ENCODE results near the gene CSNK1D.

The CSNK1D gene

GRCh38 chr17:82287868-82288801 is 14.6 kb upstream of the CSNK1D start:
- ChIA-PET CTCF (interaction anchor here (0.7 to 1.4 kb wide), 3 partner anchors 52 to 1482 kb away, joined by 3 to 5 read pairs (median 3); no protein-coding TSS in a partner anchor), POLR2A (interaction anchor here (0.9 to 1.8 kb wide), 3 partner anchors 15 to 49 kb away, joined by 3 to 6 read pairs (median 3); partner anchors contain the start of gene CSNK1D)
- Histone ChIP-seq H3K4me3 (ENCODE audit: low read depth, low read length) (no peak overlapping the region), H3K4me1 (ENCODE audit: control insufficient read depth, insufficient read depth, low read length) (peaks cover 14% of the 10 kb centered on the region), H3K36me3 (ENCODE audit: control insufficient read depth in 2 of 2, insufficient read depth in 1 of 2, low read length in 2 of 2) (no peaks in the 10 kb centered on the region), H3K9me3 (ENCODE audit: control insufficient read depth, insufficient read depth, low read depth, low read length) (no peaks in the 10 kb centered on the region), H3K27ac (ENCODE audit: extremely low read depth, low read depth, low read length) (peak overlapping the region; percentile 93)
- no peak for TF ChIP-seq ZNF24 (tag by site-specific recombination; IDR thresholded peaks at IDR 0.05)
- 0 out of 2 replicates have a peak, but pooled peaks have one; percentile 51 for TF ChIP-seq ZFP37 (tag by site-specific recombination; IDR thresholded peaks at IDR 0.05)
- TF ChIP-seq, protein P1, sequence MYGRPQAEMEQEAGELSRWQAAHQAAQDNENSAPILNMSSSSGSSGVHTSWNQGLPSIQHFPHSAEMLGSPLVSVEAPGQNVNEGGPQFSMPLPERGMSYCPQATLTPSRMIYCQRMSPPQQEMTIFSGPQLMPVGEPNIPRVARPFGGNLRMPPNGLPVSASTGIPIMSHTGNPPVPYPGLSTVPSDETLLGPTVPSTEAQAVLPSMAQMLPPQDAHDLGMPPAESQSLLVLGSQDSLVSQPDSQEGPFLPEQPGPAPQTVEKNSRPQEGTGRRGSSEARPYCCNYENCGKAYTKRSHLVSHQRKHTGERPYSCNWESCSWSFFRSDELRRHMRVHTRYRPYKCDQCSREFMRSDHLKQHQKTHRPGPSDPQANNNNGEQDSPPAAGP (tag by site-specific recombination; IDR thresholded peaks at IDR 0.05) = peak; percentile 30; the same call in 1 of the 2 replicates
- TF ChIP-seq, protein P2, sequence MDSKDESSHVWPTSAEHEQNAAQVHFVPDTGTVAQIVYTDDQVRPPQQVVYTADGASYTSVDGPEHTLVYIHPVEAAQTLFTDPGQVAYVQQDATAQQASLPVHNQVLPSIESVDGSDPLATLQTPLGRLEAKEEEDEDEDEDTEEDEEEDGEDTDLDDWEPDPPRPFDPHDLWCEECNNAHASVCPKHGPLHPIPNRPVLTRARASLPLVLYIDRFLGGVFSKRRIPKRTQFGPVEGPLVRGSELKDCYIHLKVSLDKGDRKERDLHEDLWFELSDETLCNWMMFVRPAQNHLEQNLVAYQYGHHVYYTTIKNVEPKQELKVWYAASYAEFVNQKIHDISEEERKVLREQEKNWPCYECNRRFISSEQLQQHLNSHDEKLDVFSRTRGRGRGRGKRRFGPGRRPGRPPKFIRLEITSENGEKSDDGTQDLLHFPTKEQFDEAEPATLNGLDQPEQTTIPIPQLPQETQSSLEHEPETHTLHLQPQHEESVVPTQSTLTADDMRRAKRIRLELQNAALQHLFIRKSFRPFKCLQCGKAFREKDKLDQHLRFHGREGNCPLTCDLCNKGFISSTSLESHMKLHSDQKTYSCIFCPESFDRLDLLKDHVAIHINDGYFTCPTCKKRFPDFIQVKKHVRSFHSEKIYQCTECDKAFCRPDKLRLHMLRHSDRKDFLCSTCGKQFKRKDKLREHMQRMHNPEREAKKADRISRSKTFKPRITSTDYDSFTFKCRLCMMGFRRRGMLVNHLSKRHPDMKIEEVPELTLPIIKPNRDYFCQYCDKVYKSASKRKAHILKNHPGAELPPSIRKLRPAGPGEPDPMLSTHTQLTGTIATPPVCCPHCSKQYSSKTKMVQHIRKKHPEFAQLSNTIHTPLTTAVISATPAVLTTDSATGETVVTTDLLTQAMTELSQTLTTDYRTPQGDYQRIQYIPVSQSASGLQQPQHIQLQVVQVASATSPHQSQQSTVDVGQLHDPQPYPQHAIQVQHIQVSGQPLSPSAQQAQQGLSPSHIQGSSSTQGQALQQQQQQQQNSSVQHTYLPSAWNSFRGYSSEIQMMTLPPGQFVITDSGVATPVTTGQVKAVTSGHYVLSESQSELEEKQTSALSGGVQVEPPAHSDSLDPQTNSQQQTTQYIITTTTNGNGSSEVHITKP (tag by site-specific recombination; IDR thresholded peaks at IDR 0.05) = 0 out of 2 replicates have a peak, but pooled peaks have one; percentile 14
- peak; percentile 85 for TF ChIP-seq SETDB1 (IDR thresholded peaks at IDR 0.05; ENCODE audit: insufficient read length, low read length)
- TF ChIP-seq KLF1 (tag by site-specific recombination; IDR thresholded peaks at IDR 0.05) = peak; percentile 38; the same call in 1 of the 2 replicates
- TF ChIP-seq WT1 (tag by site-specific recombination; IDR thresholded peaks at IDR 0.05) = peak; percentile 47; the same call in 1 of the 2 replicates
- peak; percentile 65; the same call in 1 of the 2 replicates for TF ChIP-seq TRIM28 (IDR thresholded peaks at IDR 0.05; ENCODE audit: borderline replicate concordance, low read length)
- TF ChIP-seq GLIS1 (tag by site-specific recombination; IDR thresholded peaks at IDR 0.05) = no peak
- 0 out of 2 replicates have a peak, but pooled peaks have one; percentile 7 for TF ChIP-seq ZNF558 (tag by site-specific recombination; IDR thresholded peaks at IDR 0.05)
- no peak for TF ChIP-seq ZNF645 (tag by site-specific recombination; IDR thresholded peaks at IDR 0.05)
- TF ChIP-seq ZBTB8A (tag by site-specific recombination; IDR thresholded peaks at IDR 0.05) = no peak
- TF ChIP-seq SCRT1 (tag by site-specific recombination; IDR thresholded peaks at IDR 0.05; ENCODE audit: borderline replicate concordance) = peak; percentile 14; the same call in 1 of the 2 replicates
- no peak for TF ChIP-seq KLF16 (tag by site-specific recombination; IDR thresholded peaks at IDR 0.05)
- peak; percentile 74 for TF ChIP-seq SCRT2 (tag by site-specific recombination; IDR thresholded peaks at IDR 0.05)
- TF ChIP-seq ZNF324 (tag by site-specific recombination; IDR thresholded peaks at IDR 0.05) = no peak
- 0 out of 2 replicates have a peak, but pooled peaks have one; percentile 16 for TF ChIP-seq ZNF600 (tag by site-specific recombination; IDR thresholded peaks at IDR 0.05)
